Loucy (cell line): ENCODE data around the gene GCK.

Experiments
- H2AFZ ChIP-seq: fragments of 200-600 bp; sonication (generic); 2 replicates; pipeline ENCODE4 v1.6.0; 2016; ENCODE audit warnings: antibody characterized with exemption, mild to moderate bottlenecking, low read length, moderate library complexity
- H3F3A ChIP-seq: fragments of 200-600 bp; 2 replicates; pipeline ENCODE4 v1.6.0; 2016; ENCODE audit warnings: antibody characterized with exemption, low read depth, mild to moderate bottlenecking
- H3K27me3 ChIP-seq: fragments of 200-600 bp; sonication (generic); 2 replicates; pipeline ENCODE4 v1.6.1; 2014; ENCODE audit warnings: low read length, mild to moderate bottlenecking; ENCODE audit not compliant: insufficient read depth, poor library complexity, severe bottlenecking
- H3K36me3 ChIP-seq: fragments of 200-600 bp; sonication (generic); 2 replicates; pipeline ENCODE4 v1.6.1; 2016; ENCODE audit warnings: low read length; ENCODE audit not compliant: insufficient read depth
- H3K4me1 ChIP-seq: fragments of 200-600 bp; sonication (generic); 2 replicates; pipeline ENCODE4 v1.5.1; 2014; ENCODE audit warnings: low read length, mild to moderate bottlenecking; ENCODE audit not compliant: insufficient read depth, poor library complexity, severe bottlenecking
- H3K4me2 ChIP-seq: fragments of 200-600 bp; sonication (generic); 2 replicates; pipeline ENCODE4 v1.6.0; 2014; ENCODE audit warnings: antibody characterized with exemption, low read length, low read depth, mild to moderate bottlenecking; ENCODE audit not compliant: poor library complexity, severe bottlenecking
- H3K4me3 ChIP-seq: fragments of 200-600 bp; sonication (generic); 2 replicates; pipeline ENCODE4 v1.5.1; 2014; ENCODE audit warnings: low read length, mild to moderate bottlenecking, mixed read lengths; ENCODE audit not compliant: poor library complexity, severe bottlenecking
- H3K79me2 ChIP-seq: fragments of 200-600 bp; sonication (generic); 2 replicates; pipeline ENCODE4 v1.6.1; 2014; ENCODE audit warnings: low read length; ENCODE audit not compliant: insufficient read depth
- H3K9ac ChIP-seq: fragments of 200-600 bp; sonication (generic); 2 replicates; pipeline ENCODE4 v1.6.0; 2014; ENCODE audit warnings: mild to moderate bottlenecking, low read depth, low read length, moderate library complexity; ENCODE audit not compliant: poor library complexity, severe bottlenecking
- H3K9me2 ChIP-seq: fragments of 200-600 bp; sonication (generic); replicated peaks from 2 replicates; pipeline ENCODE4 v1.6.1; 2016; ENCODE audit warnings: low read depth, low read length, mixed read lengths
- H3K9me3 ChIP-seq: fragments of 200-600 bp; sonication (generic); 2 replicates; pipeline ENCODE4 v1.6.1; 2014; ENCODE audit warnings: mild to moderate bottlenecking, antibody characterized with exemption, low read length, low read depth; ENCODE audit not compliant: insufficient read depth
- H4K20me1 ChIP-seq: fragments of 200-600 bp; sonication (generic); 2 replicates; pipeline ENCODE4 v1.6.0; 2014; ENCODE audit warnings: antibody characterized with exemption, low read length, mild to moderate bottlenecking; ENCODE audit not compliant: insufficient read depth, poor library complexity, severe bottlenecking
- CTCF ChIP-seq: fragments of 200-600 bp; sonication (generic); conservative IDR thresholded peaks from 2 replicates; pipeline ENCODE4 v1.5.1; 2014; ENCODE audit warnings: mild to moderate bottlenecking, antibody characterized with exemption, low read length
- EZH2phosphoT487 ChIP-seq: fragments of 200-600 bp; IDR thresholded peaks from 2 replicates; pipeline ENCODE4 v1.6.1; 2018; ENCODE audit warnings: antibody characterized with exemption, mild to moderate bottlenecking, moderate library complexity, borderline replicate concordance

The GCK gene

GRCh38 chr7:44224974-44225565, 35.8 kb upstream of the GCK start:
- Histone ChIP-seq H3K36me3 (no peaks in the 10 kb centered on the region), H3K4me2 (no peak overlapping the region), H3K27me3 (no peaks in the 10 kb centered on the region), H3K4me3 (no peak overlapping the region), H3K9ac (no peak overlapping the region), H3K9me2 (no peaks in the 10 kb centered on the region), H3F3A (no peaks in the 10 kb centered on the region), H3K4me1 (no peaks in the 10 kb centered on the region), H4K20me1 (no peaks in the 10 kb centered on the region), H3K9me3 (no peaks in the 10 kb centered on the region), H2AFZ (no peak overlapping the region), H3K79me2 (no peaks in the 10 kb centered on the region)
- TF ChIP-seq CTCF, result no peak
- TF ChIP-seq EZH2phosphoT487, result no peak

DNA sequence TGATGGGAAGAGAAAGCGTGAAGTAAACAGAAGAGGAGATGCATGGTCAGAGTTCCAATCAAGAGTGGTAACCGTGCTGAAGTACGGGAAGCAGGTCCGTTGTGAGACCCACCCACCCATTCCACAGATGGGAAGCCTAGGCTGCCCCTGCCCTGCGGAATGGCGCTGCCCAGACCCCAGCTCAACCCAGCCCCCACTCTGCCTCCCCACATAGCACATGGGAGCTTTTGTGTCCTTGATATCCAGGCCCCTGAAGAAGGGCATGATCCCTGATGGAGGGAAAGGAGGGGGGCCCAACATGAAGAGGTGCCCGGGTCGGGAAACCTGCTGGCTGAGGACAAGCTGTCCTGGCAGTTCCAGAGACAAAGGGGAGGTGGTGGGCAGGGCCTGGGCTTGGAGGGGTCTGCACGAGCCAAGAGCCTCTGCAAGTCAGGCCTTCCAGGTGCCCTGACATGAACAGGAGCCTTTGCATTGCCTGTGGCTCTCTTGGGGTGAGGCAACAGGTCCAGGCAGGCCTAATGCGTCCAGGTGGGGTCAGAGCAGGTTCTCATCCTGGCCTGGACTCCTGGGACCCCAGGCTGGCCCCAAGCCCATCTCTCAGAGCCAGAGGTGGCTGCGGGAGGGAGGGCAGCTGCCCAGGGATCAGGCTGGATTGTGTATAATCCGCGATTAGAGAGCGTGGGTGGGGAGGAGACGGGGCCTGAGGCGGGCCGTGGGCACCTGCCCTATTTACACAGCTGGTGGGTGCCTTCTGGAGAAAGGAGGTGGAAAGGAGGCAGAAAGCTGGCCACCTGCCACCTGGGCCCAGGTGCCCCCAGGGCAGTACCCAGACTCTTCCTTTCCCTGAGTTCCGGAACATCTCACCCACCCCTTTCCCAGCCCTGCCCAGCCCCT, 35.1 kb upstream of the GCK start:
- no peaks in the 10 kb centered on the region for H3K36me3 ChIP-seq
- H3K9me2 ChIP-seq, result no peaks in the 10 kb centered on the region
- H3K9me3 ChIP-seq, result no peaks in the 10 kb centered on the region
- no peaks in the 10 kb centered on the region for H3K4me1 ChIP-seq
- no peaks in the 10 kb centered on the region for H3K79me2 ChIP-seq
- no peak overlapping the region for H3K9ac ChIP-seq
- no peaks in the 10 kb centered on the region for H3F3A ChIP-seq
- no peak overlapping the region for H3K4me3 ChIP-seq
- TF ChIP-seq EZH2phosphoT487 (no peak), CTCF (no peak)
- H4K20me1 ChIP-seq, result no peaks in the 10 kb centered on the region
- no peaks in the 10 kb centered on the region for H3K27me3 ChIP-seq
- no peak overlapping the region for H3K4me2 ChIP-seq
- H2AFZ ChIP-seq, result no peak overlapping the region

DNA sequence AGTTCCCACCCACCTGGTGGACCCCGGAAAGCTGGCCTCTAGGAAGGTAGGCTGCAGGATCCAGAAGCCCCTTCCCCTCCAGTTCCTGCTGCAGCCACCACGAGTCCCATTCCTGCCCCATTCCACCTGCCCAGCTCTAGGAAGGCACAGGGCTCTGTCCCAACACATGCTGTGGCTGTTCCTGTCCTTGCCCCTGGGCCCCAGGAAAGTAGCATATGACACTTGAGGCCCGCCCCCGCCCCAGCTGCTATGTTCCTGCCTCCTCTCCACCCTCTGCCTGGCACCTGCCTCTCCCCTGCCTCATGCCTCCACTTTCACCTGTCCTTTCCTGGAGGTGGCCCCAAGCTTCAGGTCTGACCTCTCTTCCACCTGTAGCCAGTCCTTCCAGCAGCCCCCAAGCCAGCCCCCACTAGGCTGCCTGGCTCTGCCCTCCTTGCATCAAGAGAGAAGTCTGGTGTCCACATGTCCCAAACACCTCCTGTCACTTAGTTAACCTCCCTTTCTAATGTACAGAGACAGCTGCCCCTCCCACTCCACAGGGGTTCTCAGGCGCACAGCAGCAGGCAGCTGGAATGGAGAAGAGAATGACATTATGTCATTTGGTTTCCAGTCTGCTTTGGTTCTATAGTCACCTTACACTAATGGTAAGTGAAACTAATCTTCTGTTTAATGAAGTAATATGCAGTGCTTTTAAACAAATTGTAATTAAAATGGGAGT, 34.3 kb upstream of the GCK start:
- no peaks in the 10 kb centered on the region for H3K9me3 ChIP-seq
- TF ChIP-seq EZH2phosphoT487, result no peak
- no peak overlapping the region for H2AFZ ChIP-seq
- H3K36me3 ChIP-seq, result no peaks in the 10 kb centered on the region
- no peaks in the 10 kb centered on the region for H3F3A ChIP-seq
- no peaks in the 10 kb centered on the region for H3K79me2 ChIP-seq
- H3K4me3 ChIP-seq, result no peak overlapping the region
- H4K20me1 ChIP-seq, result no peaks in the 10 kb centered on the region
- H3K9ac ChIP-seq, result no peak overlapping the region
- H3K4me2 ChIP-seq, result no peak overlapping the region
- no peaks in the 10 kb centered on the region for H3K9me2 ChIP-seq
- H3K4me1 ChIP-seq, result no peaks in the 10 kb centered on the region
- H3K27me3 ChIP-seq, result no peaks in the 10 kb centered on the region
